Stimulated activated CD4-positive, alpha-beta T cell treated with anti-CD3 and anti-CD28 coated beads, Interleukin-2, amount 100 ng/mL, for 24 hours (primary cell): ENCODE measurements around the gene ADNP.

Experiments
- DNase-seq, 2 donors: peaks; one replicate each; pipeline ENCODE4 v3.0.0-alpha.2; 2020

Gene ADNP

DNA sequence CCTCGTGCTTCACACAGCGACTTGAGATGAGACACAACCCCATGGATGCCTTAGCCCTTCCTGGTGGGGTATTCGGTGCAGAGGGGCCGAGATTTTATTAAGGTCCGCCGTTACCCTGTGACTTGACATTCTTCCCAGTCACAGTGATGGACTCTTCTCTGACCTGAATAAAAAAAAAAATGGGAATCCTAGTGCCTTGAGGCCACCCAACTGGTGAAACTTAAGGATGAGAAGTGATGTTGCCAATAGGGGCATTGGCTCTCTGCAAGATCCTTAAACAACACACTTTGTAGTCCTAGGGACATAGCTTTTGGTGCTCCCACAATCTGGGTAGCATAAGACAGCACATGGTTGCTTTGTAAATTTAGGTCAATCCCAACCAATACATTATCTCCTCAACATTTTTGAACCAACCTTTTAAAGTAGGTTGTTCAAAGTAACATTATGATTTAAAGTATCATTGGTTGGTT is 814 bp upstream of the ADNP start:
- DNase-seq, result no peak

DNA sequence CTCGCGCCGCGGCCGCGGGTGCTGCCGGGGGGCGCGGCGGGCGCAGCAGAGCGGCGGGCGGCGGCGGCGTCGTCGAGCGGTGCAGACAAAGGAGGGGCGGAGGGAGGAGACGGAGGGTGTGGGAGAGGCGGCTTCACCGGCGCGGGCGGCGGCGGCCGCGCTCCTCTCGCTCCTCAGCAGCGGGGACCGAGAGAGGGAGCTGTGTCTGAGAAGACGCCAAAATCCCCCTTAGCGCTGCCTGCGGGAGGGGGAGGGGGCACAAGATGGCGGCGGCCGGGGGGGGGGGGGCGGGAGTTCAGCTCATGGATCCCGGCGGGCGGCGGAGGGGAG is 296 bp downstream of the ADNP start:
- no peak for DNase-seq

DNA sequence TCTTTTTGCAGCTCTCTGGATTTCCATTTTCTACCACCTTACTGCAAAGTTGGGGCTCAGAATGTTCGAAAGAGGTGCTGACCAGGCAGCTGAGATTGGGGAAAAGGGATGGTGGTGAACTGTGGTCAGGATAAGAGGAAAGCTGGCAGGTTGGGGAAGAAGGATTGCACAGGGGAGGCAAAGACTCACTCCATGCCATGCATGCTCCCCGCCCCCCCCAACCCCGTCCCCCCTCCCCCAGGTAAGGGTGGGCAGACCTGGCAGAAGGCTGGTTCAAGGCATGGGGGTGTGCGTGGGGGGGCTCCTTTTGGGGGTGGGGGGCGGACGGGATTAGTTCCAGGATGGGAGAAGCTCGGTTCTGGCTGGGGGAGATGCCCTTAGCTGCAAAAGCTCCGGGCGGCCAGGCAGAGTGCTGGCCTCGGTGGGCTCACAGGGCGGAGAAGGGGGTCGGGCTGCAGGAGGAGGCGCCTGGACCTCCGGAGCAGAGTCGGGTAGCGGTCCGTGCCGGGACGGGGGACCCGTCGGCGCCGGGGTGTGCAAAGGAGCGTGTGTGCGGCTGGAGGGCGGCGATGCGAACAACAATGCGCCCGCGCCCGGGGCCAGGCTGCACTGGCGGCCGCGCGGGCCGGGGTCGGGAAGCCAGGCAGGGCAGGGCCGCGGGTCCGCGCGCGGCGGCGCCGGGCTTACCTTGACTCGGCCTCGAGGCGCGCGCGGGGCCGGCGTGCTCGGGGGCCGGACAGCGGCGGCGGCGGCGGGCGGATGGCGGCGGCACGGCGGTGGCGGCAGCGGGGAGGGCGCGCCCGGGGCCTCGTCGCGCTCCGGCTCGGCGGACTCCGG is 880 bp downstream of the ADNP start:
- peak; percentile 36 to 38 for DNase-seq

DNA sequence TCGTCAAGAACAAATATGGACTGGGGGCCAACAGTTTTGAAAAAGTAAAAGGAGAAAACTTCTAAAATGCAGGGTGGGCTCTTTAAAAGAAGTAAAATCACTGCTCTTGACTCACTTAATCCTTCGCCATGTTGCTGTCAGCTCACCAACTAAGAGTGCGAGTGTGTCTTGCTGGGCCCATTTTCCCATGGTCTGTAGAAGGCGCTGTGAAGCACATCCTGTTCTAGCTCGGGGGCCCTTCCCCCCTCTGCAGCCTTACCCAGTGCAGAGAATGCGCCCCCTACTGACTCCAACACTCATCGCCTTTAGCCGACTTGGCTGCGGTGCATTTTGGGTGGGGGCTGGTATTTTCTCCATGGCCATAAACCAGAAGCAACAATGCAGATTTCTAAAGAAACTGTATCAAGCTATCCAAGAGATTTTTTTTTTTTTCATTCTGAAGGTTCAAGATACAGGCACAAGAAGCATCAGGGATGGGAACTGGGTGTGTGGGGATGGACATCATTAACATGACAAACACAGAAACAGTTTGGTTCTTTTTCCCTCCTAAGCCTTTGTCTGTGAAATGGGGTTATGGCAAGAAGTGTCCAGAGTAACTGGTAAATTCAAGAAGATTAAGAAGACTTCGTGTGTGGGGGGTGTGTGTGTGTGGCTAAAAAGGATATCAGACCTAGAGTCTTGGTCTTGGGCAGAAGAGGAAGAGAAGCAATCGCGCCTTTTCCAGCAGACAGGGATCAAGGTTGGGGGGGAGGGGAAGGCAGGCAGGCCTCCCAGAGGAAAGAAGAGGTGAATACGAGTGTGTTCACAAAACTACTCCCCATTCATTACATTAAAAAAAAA is 1.7 kb downstream of the ADNP start:
- DNase-seq, result peak; percentile 91 to 92

DNA sequence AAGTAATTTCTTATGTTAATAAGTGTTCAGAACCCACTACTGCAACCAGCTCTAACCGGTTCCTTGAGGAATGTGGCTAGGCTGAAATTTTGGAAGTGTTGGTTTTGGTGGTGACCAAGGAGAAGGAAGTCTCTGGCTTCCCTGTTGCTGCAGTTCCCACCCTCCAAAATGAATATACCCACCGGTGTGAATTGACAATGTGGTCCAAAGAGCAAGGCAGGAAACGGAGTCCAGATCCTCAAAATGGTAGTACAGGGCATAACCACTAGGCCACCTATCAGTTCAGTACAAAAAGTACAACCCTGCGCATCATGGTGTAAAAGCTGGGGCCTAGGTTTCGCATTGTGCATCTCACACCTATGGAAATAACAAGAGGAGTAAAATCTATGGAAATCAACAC is 2.8 kb downstream of the ADNP start:
- no peak for DNase-seq

DNA sequence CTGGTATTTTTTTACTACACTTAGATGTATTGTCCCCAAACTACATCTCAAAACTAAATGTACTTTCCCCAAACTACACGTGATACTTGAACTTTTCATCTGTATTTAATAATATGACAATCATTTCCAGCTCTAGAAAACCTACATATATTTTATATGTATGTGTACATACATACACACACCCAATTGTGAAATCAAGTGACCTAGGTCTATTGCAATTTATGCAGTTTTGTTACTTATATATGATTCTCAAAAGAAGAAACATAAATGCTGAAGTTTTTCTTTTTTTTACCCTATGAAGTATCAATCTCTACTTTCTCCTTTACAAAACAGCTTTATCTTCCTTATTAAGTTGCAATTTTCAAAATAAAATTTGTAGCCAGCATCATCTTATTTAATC is 4.7 kb downstream of the ADNP start:
- no peak for DNase-seq

DNA sequence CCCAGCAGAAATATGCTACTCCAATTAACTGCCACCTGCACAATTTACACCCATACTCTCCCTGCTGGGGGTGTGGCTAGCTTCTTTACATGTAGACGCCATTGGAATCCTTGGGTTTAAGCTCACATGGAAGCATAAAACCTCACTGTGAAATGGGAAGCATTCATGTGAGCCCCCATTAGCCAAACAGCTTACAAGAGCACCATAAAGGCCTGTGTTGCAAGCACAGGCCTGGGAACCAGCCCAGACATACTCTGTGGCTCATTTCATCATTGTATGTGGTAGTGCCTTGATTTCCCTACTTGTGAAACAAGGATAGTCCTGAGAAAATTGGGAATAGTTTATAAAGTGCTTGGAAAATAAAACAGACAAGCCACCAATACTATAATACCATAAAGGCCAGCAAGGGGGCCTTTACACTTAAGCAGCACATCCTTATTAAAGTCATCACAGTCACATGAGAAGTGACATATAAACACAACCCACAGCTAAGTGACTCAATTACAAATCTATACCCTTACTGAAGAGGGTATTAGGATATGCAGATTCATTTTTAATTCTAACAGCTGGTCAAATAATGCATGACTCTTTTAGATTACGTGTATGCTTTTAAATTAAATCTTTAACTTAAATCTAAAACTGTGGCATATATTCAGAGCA is 6.8 kb downstream of the ADNP start:
- DNase-seq, result no peak

DNA sequence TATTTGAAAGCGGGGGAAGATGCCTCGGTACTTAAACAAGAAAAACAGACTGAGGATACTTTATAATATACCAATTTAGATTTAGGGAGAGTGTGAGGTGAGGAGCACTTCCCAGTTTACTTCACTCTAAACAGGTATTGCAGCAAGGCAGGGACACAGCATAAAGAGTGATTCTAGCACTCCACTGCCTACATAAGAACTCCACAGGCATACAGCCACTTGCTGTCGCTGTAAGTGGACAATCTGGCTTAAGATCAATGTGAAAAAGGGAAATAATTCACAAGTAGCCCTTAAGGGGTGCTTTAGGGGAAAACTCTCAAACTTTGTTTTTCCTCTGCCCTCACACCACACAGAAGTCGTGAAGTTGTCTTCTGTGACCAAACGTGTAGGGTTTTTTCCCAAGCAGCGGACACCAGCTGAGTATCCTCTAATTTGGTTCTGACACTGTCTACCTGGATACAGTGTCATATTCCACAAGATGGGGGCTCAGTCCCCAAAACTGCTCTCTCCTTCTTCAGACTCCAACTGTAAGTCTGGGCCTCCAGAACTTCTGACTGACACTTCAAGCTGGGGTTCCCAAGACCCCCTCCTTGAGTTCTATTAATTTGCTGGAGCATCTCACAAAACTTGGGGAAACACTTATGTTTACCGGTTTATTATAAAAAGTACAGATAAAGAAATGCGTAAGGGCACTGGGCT is 9.3 kb downstream of the ADNP start:
- no peak for DNase-seq

DNA sequence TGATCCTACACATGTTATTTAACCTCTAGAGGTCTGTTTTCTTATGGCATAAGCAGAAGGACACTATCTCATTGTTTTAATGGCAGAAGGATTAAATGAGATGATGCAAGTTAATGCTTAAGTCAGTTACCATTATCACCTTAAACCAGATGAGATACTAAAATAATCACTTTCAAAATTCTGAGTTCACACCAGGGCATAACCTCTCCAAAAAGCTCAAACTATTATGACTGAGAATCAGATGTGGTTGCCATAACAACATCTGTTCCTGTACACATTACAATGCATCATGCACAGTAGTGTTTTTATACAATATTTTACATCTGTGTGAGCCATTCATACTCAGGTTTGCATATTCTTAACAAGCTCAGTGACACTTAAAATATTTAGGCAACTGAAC is 10.2 kb downstream of the ADNP start:
- no peak for DNase-seq

DNA sequence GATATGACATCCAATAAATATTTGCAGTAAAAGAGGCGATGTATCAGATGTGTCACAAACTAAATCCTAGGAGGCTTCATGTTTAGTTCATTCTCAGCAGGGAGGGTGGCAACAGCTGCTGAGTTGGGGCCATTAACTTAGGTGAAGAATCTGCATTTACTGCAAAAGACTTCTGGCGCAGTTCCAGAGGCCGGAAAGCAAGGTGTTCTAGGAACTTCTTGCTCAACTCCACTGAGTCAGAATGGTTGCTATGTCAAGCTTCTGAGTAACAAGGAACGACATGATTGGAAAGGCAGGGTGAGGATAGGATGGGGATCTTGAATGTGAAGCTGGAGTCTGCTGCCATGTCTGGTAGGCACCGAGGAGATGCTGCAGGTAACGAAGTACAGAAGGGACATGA is 11.7 kb downstream of the ADNP start:
- peak in 1 of 2 donors; percentile 15 for DNase-seq

DNA sequence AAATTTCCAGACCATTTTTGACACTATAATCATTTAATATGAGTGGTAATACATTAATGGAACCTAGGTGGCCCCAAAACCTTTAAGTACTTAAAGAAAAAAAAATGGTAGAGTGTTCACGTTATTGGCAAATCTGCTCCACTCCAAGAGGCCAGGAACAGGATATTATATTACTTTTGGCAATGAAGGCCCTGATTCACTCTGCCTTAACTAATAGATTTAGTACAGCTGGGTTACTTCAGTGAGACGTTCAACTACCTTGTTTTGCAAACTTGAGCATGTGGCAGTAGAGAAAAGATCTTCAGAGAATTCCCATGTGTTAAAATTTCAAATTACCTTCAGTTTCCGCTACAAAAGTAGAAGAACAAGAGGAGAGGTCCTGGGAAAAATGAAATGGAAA is 12.8 kb downstream of the ADNP start:
- DNase-seq, result no peak

DNA sequence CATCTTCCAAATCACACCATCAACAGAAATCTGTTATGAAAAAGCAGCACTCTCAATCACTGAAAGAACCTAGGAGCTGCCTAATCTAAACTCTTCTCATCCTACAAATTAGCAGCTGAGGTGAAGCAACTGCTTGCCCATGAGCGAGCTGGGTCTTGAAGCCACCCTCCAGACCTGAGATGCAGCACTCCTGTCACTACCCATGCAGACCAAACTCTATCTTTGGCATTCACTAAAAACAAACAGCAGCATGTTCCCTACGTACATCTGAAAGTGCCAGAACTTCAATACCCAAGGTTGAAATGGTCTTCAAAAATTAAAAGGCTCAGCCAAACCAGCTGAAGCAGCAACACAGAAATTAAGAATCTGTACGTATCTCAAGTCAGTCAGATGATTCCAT is 14.3 kb downstream of the ADNP start:
- DNase-seq, result no peak

DNA sequence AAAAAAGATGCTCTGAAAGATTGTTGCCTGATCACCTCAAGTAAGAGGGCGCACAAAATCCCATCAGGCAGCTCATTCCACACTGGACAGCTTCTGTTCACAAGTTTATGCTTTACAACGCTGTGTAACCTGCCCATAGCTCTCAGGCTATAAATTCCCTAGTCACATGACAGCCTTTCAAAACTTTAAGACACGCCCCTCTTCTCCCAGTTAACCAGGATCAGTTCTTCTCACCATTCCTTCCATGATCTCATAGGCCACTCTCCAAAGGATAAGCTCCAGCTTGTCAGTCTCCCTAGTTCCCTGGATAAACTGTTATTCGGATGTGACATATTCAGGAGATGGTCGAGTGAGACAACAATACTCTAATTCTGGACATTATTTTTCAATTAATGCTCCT is 15.0 kb downstream of the ADNP start:
- no peak for DNase-seq

DNA sequence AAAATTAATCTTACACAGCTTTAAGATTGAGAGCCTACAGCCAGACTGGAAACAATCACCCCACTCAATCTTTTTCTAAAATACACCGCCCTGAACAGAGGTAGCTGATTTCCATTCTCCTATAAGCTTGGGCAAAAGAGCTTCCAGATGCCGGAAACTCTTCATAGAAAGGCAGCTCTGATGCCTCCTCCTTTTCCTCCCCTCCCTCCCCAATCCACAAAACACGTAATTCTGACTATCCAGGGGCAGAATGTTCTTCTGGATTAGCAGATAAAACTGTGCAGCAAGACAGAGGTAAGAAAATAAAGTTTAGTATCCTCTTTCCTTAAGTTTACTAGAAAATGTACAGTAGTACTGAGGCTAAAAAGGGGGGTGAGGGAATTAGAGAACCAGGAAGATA is 15.8 kb downstream of the ADNP start:
- no peak for DNase-seq

DNA sequence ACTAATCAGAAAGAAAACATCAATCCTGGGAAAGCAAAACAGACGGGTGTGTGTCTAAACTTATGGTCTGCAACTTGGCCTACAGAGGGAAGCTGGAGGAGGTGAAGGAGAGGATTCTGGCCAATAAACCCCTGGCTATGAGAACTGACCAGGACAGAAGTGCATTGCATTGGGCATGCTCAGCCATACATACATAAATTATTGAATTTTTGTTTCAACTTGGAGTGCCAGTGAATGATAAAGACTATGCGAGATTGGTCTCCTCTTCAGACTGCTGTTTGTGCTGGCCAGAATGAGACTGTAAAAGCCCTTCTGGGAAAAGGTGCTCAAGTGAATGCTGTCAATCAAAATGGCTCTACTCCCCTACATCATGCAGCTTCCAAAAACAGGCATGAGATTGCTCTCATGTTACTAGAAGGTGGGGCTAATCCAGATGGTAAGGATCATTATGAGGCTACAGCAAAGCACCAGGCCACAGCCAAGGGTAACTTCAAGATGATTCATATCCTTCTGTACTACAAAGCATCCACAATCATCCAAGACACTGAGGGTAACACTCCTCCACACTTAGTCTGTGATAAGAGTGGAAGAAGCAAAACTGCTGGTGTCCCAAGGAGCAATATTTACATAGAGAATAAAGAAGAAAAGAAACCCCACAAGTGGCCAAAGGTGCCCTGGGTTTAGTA is 17.4 kb downstream of the ADNP start:
- DNase-seq, result no peak

DNA sequence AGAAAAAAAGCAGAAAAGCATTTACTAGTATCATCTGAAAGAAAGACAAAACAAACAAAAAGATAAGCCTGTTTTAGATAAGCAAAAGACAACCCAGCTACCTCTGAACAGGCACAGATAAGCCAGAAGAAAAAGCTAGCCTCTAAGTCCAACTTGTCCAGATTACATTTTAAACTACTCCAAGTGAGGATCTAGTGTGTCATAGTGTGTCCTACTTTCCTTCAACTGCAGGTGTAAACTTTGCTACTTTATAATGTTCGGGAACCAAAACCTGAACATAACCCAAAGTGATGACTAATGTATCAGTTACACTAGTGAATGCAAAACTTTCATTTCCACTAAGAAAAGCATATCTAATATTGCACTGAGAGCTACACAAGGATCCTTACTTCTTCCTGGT is 19.5 kb downstream of the ADNP start:
- no peak for DNase-seq

DNA sequence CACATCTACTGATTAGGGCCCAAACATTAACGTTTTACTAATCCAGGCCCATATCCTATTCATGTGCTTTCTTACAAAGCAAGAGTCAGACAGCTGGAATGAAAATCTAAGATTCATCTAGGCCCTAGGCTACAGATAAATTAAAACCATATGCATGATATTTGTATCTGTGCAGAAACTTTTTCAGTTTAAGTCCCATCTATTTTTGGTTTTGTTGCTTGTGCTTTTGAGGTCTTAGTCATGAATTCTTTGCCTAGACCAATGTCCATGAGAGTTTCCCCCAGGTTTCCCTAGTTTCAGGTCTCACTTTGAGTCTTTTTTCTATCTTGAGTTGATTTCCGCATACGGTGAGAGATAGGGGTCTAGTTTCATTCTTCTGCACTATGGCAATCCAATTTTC is 20.2 kb downstream of the ADNP start:
- DNase-seq, result no peak

DNA sequence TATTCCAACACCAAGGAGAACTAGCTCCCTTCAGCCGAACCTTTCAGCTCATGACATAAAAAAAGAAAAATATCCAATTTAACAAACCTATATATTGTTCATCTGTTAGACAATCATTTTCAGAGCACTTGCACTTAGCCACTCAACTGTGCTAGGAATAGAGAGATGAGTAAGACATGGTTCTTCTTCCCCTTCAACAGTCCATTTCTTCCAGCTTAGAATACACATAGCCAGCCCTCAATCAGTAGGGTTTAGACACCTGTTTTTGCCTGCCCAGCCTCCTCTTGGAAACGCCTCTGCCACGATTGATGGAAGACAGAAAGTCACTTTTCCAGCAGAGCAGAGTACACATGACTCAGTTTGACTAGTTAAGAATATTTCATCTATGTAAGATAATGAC is 21.8 kb downstream of the ADNP start:
- DNase-seq, result no peak

DNA sequence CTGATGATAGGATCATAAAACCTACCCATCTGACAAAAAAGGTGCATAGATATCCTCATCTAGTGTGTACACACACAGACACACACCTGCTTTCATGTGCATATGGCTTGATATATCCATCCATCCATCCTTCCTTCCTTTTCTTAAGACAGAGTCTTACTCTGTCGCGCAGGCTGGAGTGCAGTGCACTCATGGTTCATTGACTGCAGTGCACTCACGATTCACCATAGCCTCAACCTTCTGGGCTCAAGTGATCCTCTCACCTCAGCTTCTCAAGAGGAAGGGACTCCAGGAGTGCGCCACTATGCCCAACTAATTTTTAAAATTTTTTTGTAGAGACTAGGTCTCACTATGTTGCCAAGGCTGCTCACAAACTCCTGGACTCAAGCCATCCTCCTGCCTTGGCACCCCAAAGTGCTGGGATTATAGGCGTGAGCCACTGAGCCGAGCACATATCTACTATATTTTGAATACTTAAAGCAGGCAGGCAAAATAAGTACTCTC is 27.1 kb downstream of the ADNP start:
- no peak for DNase-seq

DNA sequence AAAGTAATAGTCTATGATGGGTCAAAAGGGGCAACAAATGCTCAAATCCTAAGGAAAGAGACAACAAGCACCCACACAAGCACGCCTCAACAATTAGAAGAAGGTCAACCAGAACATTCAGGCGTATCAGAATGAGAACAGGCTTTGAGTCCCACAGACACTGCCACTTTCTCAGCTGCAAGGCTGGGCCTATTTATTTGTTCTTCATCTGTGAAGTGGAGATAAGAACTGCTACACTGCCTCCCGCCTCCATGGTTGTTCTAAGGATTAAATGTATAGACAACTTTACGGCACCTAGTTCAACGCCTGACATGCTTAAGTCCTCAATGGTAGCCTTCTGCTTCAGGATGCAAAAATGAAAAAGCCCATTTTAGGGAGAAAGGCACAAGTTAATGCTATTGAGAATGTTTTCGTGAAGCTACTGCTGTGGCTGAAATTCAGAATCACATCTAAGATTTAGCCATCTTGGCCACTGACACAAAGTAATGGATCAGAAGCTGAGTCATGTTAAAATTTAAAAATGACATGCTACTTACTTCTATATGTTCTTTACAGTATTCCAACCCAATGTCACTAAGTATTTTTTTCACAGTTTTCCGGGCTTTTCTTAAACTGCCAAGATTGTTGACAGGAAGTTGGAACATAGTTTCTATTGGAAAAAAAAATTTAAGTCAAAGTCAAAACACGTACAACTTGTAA is 27.7 kb downstream of the ADNP start:
- DNase-seq, result no peak

DNA sequence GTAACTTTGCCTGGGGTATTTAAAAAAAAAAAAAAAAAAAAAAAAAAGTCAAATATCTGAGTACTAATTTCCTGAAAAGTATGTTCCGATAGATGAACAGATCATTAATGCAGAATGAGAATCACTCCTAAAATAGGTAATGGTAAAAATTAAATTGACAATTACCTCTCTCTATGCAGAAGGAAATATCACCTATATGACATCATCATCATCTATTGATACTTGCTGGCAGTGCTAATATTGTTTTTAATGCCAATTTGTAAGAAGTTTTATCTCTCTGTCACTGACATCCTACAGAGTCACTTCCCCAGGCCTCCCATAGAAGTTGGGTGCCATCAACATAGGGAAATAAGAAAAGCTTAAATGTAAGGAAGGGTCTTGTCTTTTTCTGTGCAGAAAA is 29.9 kb downstream of the ADNP start:
- DNase-seq, result no peak

DNA sequence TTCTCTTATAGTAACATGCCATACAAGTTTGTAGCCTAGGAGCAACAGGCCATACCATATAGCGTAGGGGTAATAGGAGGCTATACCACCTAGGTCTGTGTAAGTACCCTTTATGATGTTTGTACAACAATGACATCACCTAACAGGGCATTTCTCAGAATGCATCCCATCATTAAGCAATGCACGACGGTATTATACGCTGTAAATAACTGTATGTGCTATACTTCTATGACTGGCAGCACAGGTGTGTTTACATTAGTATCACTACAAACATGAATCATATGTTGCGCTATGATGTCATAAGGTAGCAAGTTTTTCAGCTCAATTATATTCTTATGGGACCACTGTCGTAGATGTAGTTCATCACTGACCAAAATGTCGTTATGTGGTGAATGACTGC is 31.0 kb downstream of the ADNP start:
- no peak for DNase-seq
